ENCODE measurements around the gene ABCA6.

DNA sequence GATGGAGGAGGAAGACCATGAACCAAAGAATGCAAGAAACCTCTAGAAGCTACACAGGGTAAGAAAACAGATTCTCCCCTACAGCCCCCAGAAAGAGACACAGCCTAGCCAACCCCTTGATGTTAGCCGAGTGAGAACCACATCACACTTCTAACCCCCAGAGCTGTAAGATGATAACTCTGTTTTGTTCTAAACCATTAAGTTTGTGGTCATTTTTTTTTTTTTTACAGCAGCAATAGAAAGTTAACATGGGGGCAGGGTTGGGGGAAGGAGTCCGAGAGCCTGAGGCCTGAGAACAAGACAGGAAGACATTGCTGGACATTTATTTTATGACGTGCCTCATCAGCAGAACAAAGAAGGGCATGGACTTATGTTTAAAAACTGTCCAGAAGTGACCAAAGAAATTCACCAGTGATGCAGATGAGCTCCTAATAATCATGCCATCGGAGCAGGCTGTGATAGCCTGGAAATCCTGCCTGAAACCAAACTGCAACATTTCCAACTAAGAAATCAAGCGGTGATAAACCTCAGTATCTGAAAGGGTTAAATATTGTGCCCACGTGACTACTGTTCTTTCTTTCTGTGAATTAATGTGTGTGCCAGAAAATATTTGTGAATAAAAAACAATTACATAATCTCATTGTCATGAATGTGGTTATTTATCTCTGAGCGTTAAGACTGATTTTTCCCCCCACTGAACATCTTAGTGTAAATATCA, 82.1 kb downstream of the ABCA6 start:
- TF ChIP-seq, protein P1, sequence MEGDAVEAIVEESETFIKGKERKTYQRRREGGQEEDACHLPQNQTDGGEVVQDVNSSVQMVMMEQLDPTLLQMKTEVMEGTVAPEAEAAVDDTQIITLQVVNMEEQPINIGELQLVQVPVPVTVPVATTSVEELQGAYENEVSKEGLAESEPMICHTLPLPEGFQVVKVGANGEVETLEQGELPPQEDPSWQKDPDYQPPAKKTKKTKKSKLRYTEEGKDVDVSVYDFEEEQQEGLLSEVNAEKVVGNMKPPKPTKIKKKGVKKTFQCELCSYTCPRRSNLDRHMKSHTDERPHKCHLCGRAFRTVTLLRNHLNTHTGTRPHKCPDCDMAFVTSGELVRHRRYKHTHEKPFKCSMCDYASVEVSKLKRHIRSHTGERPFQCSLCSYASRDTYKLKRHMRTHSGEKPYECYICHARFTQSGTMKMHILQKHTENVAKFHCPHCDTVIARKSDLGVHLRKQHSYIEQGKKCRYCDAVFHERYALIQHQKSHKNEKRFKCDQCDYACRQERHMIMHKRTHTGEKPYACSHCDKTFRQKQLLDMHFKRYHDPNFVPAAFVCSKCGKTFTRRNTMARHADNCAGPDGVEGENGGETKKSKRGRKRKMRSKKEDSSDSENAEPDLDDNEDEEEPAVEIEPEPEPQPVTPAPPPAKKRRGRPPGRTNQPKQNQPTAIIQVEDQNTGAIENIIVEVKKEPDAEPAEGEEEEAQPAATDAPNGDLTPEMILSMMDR (IDR thresholded peaks at IDR 0.05; ENCODE audit: low read depth, low read length): no peak
- TF ChIP-seq EZH2phosphoT487 (IDR thresholded peaks at IDR 0.05; ENCODE audit: low read depth): no peak
